Fibroblast of lung (primary cell): ENCODE measurements around the gene OCA2.

ENCODE experiments used
- CTCF ChIP-seq, 2 donors: IDR thresholded peaks in 1 of 2; conservative IDR thresholded peaks in 1 of 2; 1 replicate in 1 of 2; 2 replicates in 1 of 2; pipeline ENCODE4 v1.5.1; 2011 to 2012; ENCODE audit warnings: low read length in 2 of 2, control low read depth in 1 of 2, inconsistent platforms in 1 of 2, low read depth in 1 of 2, mild to moderate bottlenecking in 1 of 2
- EZH2 ChIP-seq: IDR thresholded peaks from 2 replicates; pipeline ENCODE4 v1.5.1; 2012; ENCODE audit warnings: low read length, control low read depth, mild to moderate bottlenecking; ENCODE audit errors: missing control alignments

- no peak for TF ChIP-seq CTCF (conservative IDR thresholded peaks at IDR 0.05 in 1 of 2, IDR thresholded peaks at IDR 0.05 in 1 of 2; ENCODE audit: low read depth in 1 of 2, low read length in 2 of 2)
- no peak for TF ChIP-seq EZH2
Measured at GRCh38 chr15:28044121-28044672, 54.9 kb downstream of the OCA2 start.
